HG03354 (cell line): ENCODE data around the gene PFKFB4.
"Not testable (repeated sequence)": the region's sequence is repeated elsewhere in the genome, so short reads cannot be mapped to it uniquely, and the experiment has no call there.

ENCODE experiments used
- ATAC-seq: cut with Tn5 transposase; IDR thresholded peaks from one replicate; pipeline ENCODE4 v1.9.1; 2021; ENCODE audit warnings: mild to moderate bottlenecking; ENCODE audit not compliant: unreplicated experiment, poor library complexity, severe bottlenecking

PFKFB4 gene

GRCh38 chr3:48536785-48537184 is 19.8 kb downstream of the PFKFB4 start:
- ATAC-seq = no peak

GRCh38 chr3:48536116-48536515 is 20.5 kb downstream of the PFKFB4 start:
- no peak for ATAC-seq

DNA sequence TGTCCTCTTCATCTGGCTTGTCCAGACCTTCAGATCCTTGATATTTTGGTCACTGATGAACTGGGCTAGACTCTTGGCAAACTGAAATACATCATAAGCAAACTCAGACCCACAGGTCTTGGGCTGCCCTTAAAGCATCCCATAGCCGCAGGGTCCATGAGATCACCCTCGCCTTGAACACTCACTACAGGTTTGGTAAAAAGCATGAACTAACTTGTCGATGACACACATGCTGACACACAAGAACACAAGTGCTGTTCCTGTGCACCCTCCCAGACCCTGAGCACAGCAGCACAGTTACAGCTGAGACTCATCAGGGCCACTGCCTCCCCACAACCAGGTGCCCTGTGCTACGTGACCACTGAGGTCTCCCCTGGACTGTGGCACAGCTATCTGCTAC is 21.0 kb downstream of the PFKFB4 start:
- ATAC-seq = no peak

GRCh38 chr3:48532977-48533337 is 23.6 kb downstream of the PFKFB4 start:
- no peak for ATAC-seq

DNA sequence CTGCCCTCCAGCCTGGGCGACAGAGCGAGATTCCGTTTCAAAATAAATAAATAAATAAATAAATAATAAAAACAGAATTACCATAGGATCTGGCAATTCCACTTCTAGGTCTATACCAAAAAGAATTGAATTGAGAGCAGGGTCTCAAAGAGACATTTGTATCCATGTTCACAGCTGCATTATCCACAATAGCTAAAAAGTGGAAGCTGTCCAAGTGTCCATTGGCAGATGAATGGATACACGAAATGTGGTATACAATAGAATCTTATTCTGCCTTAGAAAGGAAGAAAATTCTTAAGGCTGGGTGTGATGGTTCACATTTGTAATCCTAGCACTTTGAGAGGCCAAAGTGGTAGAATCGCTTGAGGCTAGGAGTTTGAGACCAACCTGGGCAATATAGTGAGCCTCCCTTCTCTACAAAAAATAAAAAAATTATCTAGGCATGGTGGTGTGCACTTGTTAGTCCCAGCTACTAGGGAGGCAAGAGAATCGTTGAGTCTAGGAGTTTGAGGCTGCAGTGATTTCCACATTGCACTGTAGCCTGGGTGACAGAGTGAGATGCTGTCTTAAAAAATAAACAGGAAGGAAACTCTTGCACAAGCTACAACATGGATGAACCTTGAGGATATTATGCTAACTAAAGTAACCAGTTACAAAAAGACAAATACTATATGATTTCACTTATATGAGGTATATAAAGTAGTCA is 24.2 kb downstream of the PFKFB4 start:
- ATAC-seq = no peak

DNA sequence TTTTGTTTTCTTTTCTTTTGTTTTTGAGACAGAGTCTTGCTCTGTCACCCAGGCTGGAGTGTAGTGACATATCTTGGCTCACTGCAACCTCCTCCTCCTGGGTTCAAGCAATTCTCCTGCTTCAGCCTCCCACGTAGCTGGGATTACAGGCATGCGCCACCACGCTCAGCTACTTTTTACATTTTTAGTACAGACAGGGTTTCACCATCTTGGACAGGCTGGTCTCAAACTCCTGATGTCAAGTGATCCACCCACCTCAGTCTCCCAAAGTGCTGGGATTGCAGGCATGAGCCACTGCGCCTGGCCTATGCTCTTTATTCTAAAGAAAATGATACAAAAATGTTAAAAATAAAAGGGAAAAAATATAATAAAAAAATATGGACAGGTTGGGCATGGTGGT is 25.9 kb downstream of the PFKFB4 start:
- not testable (repeated sequence) for ATAC-seq

DNA sequence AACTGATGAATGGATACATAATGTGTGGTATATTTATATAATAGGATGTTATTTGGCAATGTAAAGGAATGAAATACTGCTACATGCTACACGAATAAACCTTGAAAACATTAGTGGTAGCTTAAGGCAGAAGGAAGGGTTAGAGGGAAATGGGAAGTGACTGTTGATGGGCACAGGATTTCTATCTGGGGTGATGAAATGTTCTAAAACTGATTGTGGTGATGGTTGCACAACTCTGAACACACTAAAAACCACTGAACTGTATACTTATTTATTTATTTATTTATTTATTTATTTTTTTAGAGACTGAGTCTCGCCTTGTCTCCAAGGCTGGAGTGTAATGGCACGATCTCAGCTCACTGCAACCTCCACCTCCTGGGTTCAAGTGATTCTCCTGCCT is 27.8 kb downstream of the PFKFB4 start:
- no peak for ATAC-seq

GRCh38 chr3:48528048-48528447 is 28.6 kb downstream of the PFKFB4 start:
- no peak for ATAC-seq

DNA sequence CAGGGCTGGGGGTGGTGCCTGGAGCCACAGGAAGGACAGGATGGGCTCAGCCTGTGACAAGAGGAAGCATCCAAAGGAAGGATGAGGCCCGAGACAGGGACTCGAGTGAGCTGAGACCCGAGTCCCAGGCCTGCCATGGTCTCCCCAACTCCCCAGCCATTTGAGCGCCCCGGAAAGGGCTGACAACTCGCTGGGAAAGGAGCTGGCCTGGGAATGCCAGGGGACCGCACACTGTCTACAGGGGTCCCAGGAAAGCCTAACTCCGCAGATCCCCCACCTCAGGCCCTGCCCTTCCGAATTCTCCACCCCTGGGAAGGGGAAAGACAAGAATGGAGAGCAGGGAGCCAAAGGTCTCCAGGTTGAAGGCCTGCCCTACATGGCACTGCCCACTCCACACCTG is 31.6 kb downstream of the PFKFB4 start:
- no peak for ATAC-seq

- ATAC-seq = no peak
Observed at GRCh38 chr3:48521635-48522034, 35.0 kb downstream of the PFKFB4 start.

DNA sequence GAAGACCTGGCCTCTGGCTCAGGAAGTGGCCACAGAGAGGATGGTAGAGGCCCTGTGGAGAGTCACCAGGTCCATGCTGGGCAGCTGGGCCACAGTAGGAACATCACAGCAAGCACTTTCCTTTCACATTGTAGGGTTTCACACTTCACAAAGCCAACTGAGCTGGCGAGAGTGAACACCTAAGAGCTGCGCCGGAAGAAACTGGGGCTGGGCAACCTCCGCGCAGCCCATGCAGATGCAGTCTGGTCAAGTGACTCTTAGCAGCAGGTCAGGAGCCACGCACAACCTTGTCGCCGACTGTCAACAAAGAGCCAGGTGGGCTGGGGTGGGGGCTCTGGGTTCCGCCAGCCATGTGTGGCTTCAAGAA is 37.3 kb downstream of the PFKFB4 start:
- no peak for ATAC-seq

DNA sequence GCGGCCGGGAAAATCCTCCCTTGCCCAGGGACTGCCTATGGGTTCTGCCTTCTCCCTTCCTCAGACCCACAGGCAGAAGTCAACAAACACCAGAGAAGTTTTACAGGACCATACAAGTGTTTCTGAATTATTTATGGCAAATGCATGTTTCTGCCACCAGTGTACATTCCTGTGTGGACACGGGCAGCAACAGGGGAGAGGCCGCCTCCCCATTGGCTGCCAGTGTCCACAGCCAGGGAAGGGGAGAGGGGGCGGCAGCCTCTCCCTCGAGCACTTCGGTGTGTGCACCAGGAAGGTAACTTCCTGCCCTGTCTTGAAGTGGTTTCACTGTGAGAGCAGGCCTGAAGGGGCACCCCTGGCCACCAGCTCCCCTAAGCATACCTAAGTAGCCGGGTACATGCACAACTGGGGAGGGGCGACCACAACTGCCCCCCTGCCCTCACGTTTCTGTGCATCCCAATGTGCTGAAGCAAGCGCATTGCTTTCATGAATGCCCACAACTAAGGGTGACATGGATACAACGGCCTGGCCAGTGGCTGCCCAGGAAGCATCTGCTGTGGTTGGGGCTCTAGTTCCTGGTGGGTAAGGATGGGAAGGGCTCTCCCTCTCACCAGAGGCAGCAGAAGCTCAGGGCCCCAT is 37.8 kb downstream of the PFKFB4 start:
- no peak for ATAC-seq

- ATAC-seq = no peak
Observed at GRCh38 chr3:48518069-48518468, 38.5 kb downstream of the PFKFB4 start.

- ATAC-seq = no peak
Observed at GRCh38 chr3:48516571-48516970, 40.0 kb downstream of the PFKFB4 start.

DNA sequence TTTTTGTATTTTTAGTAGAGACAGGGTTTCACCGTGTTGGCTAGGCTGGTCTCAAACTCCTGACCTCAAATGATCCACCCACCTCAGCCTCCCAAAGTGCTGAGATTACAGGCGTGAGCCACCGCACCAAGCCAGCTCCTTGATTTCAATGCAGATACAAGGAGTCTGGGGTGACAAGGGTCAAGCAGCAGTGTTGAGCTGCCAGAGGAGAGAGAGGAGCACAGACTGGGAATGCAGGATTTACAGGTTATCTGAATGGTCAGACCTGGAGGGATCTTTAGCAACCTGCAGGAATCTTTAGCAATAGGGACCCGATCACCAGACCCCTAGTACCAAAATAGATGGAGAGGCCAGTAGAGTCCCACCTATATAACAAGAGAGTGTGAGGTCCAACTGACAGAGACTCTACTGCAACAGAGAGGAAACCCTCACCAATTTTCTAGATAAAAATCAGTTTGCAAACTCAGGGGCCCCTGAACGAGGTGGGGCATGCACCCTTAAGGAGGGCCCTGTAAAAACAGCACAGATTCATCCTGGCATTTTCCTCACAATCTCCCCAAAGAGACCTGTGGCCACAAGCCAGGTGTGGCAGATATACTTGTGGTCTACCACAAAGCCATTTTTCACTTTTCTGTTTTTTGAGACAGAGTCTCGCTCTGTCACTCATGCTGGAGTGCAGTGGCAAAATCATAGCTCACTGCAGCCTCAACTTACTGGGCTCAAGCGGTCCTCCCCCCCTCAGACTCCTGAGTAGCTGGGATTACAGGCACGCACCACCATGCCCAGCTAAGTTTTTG is 42.0 kb downstream of the PFKFB4 start:
- no peak for ATAC-seq

DNA sequence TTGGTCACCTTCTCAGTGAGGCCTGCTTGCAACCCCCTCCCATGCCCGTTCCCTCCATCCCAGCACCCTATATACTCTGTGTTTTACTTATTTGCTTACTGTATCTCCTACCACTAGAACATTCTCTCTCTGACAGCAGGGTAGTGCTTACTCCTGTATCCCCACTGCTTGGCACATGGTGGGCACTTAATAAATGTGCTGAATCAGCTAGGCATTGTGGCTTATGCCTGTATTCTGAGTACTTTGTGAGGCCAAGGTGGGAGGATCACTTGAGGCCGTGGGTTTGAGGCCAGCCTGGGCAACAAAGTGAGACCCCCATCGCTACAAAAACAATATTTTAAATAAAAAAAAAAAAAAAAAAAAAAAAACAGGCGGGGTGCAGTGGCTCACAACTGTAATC is 45.1 kb downstream of the PFKFB4 start:
- no peak for ATAC-seq

DNA sequence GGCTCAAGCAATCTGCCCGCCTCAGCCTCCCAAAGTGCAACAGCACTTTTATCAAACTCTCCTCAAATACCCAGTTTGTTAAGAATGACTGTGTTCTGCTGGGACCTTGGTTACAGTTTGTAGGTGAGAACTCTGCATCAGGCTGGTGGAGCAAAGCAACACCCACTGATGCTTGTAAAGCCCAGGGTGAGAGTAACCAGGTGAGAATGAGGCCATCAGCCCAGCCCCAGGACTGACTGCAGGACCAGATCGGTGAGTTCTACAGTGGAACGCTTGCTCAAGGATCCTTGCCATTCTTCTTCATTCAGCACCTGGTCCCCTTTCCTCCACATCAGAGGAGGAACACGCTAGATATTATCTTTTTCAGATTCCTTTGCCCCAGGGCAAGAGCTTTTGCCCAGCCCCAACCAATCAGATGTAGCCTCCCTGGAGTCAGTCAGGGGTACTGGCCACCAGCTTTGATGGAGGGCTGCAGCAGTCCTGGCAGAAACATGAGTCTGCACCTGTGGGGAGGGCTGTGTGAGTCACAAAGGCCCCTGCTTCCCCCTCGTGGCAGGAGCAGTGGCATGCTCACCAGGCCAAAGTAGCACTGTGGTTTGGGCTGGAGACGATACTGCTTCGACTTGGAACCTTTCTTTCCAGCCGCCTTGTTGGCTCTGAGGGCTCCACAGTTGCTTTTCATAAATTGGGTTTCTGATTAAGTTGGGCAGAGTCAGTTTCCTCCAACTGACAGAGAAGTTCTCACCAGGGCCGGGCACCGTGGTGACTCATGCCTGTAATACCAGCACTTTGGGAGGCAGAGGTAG is 49.1 kb downstream of the PFKFB4 start:
- peak; percentile 73 for ATAC-seq

GRCh38 chr3:48505968-48506504 is 50.6 kb downstream of the PFKFB4 start:
- no peak for ATAC-seq

- no peak for ATAC-seq
Observed at GRCh38 chr3:48505146-48505545, 51.5 kb downstream of the PFKFB4 start.
